NOMO-1 (cell line): Measurements from ENCODE around the gene RFTN2.
"Not testable (repeated sequence)": the region's sequence is repeated elsewhere in the genome, so short reads cannot be mapped to it uniquely, and the experiment has no call there.

Source experiments
- DNase-seq, 2 experiments: peaks; one replicate each; lab custom pipeline; 2025; ENCODE audit not compliant: unreplicated experiment in 2 of 2; lab: John Stamatoyannopoulos, UW

Gene RFTN2

GRCh38 chr2:197675711-197676188 lies 363 bp upstream of the RFTN2 start:
- no peak for DNase-seq

- no peak for DNase-seq
Measured at GRCh38 chr2:197674591-197674990, 796 bp downstream of the RFTN2 start.

DNA sequence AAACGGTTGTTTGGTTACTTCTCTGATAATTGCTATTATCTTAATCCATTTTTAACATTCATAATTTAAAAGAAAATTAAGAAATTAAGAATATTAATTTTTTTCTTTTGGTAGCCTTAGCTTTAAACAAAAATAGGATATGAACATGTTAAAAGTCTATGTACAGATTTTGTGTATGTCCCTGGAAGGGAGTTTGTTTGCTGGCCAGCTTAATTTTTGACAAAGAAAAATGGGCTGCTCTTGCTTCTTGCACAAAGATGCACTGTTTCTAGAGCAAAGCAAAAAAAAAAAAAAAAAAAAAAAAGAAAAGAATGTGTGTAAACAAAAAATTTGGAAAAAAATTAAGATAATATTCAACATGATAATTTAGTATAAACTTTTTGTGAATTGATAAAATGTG lies 1.3 kb downstream of the RFTN2 start:
- DNase-seq, result no peak

DNA sequence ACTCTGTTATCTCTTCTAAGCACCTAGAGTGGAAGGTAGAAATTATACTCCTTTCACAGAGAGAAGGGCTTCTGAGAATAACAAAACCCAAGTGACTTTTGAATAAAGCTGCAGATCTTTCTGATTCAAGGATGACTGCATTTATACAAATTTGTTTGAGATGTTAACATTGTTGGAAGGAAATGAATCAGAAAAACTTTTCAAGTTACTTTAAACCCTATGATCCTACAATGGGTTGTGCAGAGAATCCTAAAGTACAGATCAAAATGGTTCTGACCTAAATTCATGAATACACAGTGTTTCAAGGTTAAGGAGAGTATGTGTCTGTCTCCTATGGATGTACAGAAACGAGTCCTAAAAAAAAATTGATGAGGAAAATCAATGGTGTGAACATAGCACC lies 1.8 kb downstream of the RFTN2 start:
- DNase-seq, result no peak

DNA sequence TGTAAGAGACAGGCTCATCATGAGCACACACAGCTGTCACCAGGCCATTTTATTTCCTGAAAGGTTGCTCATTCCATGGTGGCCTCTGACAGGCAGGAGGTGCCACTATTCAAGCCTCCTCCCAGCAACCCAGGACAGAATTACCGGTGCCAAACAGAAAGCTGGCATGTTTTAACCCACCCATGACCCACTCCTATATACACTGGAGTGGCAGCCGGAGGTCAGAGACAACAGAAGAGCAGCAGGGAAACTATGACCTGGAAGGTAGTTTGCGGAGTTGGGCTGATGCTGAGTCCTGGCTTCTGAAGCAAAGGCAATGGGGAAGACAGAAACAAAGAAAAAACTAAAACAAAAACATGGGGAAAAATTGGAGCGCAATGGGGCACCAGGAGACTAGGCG lies 2.3 kb downstream of the RFTN2 start:
- DNase-seq, result no peak

- no peak for DNase-seq
Measured at GRCh38 chr2:197672371-197672893, 3.0 kb downstream of the RFTN2 start.

GRCh38 chr2:197669077-197669476 lies 6.3 kb downstream of the RFTN2 start:
- no peak for DNase-seq

GRCh38 chr2:197668296-197668695 lies 7.1 kb downstream of the RFTN2 start:
- no peak for DNase-seq

GRCh38 chr2:197666277-197666676 lies 9.1 kb downstream of the RFTN2 start:
- DNase-seq, result no peak

DNA sequence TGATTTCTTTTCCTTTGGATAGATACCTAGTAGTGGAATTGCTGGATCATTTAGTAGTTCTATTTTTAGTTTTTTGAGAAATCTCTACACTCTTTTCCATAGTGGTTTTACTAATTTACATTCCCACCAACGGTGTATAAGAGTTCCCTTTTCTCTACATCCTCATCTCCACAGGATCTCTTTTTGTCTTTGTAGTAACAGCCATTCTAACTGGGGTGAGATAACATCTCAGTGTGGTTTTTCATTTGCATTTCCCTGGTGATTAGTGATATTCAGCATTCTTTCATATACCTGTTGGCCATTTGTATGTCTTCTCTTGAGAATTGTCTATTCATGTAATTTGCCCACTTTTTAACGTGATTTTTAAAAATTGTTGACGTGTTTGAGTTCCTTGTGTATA lies 13.8 kb downstream of the RFTN2 start:
- DNase-seq, result no peak

DNA sequence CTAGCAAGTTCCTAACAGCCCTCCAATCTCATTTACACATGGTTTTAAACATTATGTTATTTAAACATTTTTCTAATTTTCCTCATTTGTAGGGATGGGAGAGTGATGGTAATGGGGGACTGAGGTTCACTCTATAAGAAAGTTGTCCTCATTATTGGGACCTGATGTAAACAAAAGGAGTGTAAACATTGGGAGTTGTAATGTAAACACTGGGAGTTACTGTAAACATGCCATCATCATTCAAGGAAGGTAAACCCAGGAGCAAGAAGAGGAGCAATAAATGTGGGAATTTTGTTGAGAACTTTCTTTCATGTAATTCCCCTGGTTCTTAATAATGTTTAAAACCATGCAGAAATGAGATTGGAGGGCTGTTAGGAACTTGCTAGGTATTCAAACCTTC lies 17.8 kb downstream of the RFTN2 start:
- DNase-seq, result no peak

GRCh38 chr2:197647961-197648690 lies 27.3 kb downstream of the RFTN2 start:
- DNase-seq, result no peak

- DNase-seq, result no peak
Measured at GRCh38 chr2:197641666-197642065, 33.7 kb downstream of the RFTN2 start.

DNA sequence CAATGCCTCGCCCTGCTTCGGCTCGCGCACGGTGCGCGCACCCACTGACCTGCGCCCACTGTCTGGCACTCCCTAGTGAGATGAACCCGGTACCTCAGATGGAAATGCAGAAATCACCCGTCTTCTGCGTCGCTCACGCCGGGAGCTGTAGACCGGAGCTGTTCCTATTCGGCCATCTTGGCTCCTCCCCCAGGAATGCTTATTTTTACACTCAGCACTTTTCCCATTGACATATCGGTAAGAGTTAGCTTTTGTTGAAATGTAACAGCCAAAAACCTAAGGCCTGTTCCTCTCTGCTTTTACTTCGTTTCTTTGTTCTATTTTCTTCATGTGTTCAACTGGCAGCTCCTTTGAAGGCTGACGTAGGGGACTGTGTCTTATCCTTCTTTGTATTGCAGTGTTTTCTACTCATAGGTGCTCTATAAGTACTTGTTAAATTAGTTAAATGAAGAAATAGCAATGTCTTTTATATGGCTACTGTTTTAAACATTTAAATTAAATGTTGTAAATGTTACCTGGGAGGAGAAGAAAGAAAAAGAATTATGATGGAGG lies 34.7 kb downstream of the RFTN2 start:
- DNase-seq, result not testable (repeated sequence)

- no peak for DNase-seq
Measured at GRCh38 chr2:197633109-197633657, 42.2 kb downstream of the RFTN2 start.

GRCh38 chr2:197628043-197628500 lies 47.3 kb downstream of the RFTN2 start:
- DNase-seq, result no peak

GRCh38 chr2:197626965-197627625 lies 48.3 kb downstream of the RFTN2 start:
- DNase-seq, result peak; percentile 5 to 34

GRCh38 chr2:197620133-197620532 lies 55.3 kb downstream of the RFTN2 start:
- DNase-seq, result no peak

DNA sequence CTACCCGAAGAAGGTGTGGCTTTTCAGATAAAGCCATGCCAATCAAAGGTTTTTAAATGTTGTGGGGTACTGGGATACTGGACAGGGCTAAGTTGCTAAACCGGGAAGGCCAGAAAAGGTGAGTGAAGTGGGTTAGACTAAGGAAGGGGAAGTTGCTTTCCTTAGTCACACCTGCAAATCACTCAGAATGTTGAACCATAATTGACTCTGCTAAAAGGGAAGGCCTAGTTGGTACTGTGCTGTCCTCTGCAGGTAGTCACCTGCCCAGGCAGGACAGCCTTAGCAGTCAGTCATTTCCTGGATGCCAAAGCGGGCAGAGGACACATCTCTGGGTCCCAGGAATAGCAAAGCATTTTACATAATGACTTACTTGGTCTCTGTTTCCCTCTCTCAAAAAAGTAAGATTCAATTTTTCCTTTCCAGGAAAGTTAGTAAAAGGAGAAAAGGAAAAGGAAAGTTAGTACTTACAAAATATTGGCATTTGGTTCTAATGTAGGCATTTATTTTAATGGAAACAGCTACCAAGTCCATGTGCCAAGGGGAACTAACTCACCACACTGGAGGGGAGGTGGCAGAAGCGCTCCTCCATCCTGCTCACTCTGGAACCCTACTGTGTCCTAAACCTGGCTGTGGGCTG lies 60.3 kb downstream of the RFTN2 start:
- DNase-seq, result no peak

- no peak for DNase-seq
Measured at GRCh38 chr2:197614532-197614931, 60.9 kb downstream of the RFTN2 start.

DNA sequence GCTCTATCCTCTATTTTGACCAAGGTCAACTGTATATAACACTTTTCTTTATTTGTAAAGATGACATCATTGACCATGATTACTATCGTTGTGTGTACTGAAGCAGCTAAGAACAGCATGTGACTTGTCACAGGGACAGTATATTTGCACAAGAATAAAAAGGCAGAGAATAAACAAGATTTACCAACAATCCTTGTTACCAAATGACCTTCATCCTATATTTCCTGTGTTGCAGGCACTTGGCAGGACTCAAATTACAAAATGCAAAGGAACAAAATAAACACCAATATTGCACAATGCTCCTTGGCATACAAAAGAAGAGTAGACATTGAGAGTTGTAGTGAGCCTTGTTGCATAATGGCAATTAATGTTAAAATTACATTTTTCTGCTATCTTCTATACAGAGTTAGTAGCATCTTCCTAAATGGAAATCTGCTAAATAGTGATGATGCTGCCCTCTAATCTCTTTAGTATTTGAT lies 61.8 kb downstream of the RFTN2 start:
- no peak for DNase-seq
